ENCODE results near the gene CTNNA1.
"Not testable (repeated sequence)": the region's sequence is repeated elsewhere in the genome, so short reads cannot be mapped to it uniquely, and the experiment has no call there.

CTNNA1 gene

DNA sequence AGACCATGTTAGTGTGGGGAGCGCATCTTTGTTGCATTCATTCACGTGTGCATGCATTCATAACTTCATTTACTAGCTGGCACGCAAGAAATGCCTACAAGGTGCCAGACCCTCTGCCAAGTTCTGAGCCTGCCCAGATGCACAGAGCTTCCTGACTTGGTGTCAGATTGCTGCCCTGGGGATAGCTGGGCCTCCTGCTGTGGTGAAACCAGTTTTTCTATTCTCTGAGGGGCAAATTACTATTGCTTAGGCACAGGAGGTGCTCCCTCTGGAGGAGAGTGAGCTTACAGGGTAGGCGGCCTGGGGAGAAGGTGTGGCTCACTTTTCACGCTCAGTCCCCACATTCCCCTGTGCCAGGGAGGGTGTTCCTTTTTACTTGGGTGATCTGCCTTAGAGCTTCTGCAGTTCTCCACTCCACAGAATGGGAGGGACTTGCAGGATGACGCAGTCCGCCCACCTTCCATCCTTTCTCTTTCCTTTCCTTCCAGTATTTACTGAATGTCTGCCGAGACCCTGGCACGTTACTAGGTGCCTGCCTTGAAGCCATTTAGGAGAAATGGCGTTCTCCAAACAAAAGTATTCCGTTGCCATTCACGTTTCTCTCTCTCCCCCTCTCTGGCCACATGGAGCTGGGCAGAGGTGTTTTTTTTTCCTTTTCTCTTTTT, 27.9 kb upstream of the CTNNA1 start:
- peak in 1 of 2 experiments; percentile 64 for DNase-seq

- peak in 1 of 2 experiments; percentile 4 for DNase-seq
Observed at GRCh38 chr5:138725818-138726416, 27.3 kb upstream of the CTNNA1 start.

DNA sequence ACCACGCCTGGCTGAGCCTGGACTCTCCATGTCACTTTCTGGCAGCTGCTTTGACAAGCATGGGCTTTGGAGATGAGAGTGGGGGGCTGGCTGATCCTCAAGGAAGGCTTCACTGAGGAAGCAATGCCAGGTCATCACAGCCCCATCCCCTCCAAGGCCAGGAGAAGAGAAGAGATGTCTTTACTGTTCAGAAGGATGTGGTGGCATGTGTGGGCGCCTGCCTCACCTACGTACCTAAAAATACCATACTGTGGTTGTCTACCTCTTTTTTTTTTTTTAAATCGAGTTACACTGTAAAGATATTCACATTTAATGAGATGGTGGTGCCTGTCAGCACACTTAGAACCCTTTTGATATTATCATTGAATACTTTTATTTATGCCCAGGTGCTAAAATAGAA, 26.4 kb upstream of the CTNNA1 start:
- DNase-seq = no peak

DNA sequence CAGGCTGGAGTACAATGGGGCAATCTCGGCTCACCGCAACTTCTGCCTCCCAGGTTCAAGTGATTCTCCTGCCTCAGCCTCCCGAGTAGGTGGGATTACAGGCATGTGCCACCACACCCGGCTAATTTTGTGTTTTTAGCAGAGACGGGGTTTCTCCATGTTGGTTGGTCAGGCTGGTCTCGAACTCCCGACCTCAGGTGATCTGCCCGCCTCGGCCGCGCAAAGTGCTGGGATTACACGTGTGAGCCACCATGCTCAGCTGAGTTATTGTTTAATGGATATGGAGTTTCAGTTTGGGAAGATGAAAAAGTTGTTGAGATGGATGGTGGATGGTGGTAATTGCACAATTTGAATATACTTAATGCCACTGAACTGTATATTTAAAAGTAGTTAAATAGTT, 22.7 kb upstream of the CTNNA1 start:
- not testable (repeated sequence) for DNase-seq

DNA sequence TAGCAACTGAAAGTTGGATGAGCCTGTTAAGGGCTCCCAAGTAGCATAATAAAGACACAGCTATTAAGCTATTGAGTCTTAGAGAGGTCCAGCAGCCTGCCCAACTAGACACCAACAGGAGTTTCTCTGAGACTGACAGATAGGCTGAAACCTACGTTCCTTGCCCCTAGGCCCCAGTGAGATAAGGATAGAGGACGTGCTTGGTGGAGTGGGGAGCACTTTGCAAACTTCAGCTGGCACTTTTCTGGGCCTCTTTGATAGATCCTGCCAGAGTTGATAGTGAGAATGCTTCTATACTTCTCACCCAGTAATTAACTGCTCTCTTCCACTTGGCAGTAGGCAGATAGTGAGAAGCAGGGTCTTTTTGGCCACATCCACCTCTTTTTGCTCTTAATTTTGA, 20.8 kb upstream of the CTNNA1 start:
- DNase-seq = no peak

DNA sequence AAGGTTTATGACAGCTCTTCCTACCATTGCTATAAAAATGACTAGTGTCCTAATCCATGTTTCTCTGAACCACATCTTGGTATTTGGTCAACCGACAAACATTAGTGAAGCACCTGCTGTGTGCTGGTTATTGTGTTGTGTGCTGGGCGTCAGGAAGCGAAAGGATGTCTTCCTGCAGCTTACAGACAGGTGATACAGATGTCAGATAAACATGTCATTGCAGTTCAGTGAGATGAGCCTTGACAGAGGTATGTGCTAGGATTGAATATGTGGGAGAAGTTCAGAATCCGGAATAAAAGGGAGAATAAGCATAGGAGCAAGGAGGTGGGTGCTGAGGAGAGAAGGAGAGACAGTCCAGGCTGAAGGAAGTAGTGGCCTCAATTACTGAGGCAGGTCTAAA, 20.3 kb upstream of the CTNNA1 start:
- no peak for DNase-seq

GRCh38 chr5:138733509-138733908, 19.7 kb upstream of the CTNNA1 start:
- no peak for DNase-seq

- DNase-seq = peak in 1 of 2 experiments; percentile 31
Observed at GRCh38 chr5:138736293-138736692, 16.9 kb upstream of the CTNNA1 start.

GRCh38 chr5:138737494-138738265, 15.5 kb upstream of the CTNNA1 start:
- no peak for DNase-seq

DNA sequence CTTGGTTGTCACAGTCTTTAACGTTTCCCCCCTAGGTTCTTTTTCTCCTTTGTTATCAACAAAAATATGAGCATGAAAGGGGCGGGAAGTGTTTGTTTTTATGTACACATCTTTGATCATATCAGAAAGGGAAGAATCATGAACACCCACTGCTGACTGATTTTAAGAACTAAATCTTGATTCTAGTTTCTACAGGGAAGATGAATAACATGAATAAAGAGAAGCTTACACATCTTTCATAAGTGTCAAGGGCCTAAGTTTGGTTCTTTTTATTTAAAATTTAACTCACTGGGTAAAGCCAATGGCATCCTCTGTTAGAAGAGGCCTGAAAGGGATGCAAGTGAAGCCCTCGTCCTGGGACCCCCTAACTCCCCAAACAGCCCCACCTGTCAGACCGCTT, 14.8 kb upstream of the CTNNA1 start:
- no peak for DNase-seq

- DNase-seq = no peak
Observed at GRCh38 chr5:138739938-138740337, 13.3 kb upstream of the CTNNA1 start.

DNA sequence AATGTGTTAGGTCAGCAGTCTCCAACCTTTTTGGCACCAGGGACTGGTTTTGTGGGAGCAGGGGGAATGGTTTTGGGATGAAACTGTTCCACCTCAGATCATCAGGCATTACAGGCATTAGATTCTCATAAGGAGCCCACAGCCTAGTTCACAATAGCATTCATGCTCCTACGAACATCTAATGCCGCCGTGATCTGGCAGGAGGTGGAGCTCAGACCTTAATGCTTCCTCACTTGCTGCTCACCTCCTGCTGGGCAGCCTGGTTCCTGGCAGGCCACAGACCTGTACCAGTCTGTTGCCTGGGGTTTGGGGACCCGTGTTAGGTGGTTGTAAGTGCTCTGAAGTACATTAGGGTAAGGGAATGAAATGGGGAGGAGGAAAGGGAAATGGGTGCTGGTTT, 9.7 kb upstream of the CTNNA1 start:
- DNase-seq = no peak

GRCh38 chr5:138745268-138745667, 8.0 kb upstream of the CTNNA1 start:
- DNase-seq = no peak

DNA sequence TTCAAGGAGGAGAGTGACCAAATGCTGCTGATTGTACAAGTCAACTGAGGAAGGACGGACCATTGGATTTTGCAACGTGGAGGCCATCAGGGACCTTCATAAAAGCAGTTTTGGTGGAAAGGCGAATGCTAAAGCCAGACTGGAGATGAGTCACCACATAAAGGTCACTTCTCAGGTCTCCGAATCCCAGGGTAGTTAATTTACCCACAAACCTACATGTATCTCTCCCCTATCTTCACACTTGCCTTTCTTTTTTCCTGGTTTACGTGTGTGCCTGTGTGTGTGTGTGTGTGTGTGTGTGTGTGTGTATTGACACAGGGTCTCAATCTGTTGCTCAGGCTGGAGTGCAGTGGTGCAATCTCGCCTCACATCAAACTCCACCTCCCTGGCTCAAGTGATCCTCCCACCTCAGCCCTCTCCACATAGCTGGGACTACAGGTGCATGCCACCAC, 4.6 kb upstream of the CTNNA1 start:
- no peak for DNase-seq

GRCh38 chr5:138751344-138751743, 1.9 kb upstream of the CTNNA1 start:
- not testable (repeated sequence) for DNase-seq

DNA sequence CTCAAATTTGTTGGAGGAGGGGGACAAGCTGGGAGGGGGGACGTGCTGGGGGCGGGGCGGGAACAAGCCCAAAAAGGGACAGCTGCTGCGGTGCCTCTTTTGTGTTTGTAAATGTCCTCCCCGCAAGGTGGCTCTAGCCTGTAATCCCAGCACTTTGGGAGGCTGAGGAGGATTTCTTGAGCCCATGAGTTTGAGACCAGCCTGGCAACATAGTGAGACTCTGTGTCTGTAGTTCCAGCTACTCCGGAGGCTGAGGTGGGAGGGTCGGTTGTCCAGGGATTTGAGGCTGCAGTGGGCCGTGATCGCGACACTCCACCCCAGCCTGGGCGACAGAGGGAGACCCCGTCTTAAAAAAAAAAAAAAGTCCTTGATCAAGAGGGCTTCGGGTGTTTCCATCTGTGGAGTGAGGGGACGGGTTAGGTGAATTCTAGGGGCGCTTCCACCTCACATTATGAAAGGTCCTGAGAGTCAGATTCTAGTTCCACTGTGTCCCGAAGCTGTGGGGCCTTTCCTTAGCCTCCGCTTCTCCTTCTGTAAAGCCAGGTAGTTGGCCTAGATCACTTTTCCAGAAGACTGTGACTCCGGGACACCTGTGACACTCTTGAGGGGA, 779 bp upstream of the CTNNA1 start:
- peak; percentile 46 to 74 for DNase-seq

- peak in 1 of 2 experiments; percentile 32 for DNase-seq
Observed at GRCh38 chr5:138753794-138754698, 821 bp downstream of the CTNNA1 start.

DNA sequence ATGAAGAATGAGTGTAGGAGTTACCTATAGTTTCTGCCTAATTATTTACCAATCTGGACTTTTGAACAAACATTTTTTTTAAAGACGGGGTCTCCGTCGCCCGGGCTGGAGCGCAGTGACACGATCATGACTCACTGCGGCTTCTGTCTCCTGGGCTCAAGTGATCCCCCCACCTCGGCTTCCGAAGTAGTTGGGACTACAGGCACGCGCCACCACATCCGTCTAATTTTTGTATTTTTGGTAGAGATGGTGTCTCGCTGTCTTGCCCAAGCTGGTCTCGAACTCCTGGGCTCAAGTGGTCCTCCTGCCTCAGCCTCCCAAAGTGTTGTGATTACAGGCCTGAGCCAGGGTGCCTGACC, 1.5 kb downstream of the CTNNA1 start:
- DNase-seq = no peak

DNA sequence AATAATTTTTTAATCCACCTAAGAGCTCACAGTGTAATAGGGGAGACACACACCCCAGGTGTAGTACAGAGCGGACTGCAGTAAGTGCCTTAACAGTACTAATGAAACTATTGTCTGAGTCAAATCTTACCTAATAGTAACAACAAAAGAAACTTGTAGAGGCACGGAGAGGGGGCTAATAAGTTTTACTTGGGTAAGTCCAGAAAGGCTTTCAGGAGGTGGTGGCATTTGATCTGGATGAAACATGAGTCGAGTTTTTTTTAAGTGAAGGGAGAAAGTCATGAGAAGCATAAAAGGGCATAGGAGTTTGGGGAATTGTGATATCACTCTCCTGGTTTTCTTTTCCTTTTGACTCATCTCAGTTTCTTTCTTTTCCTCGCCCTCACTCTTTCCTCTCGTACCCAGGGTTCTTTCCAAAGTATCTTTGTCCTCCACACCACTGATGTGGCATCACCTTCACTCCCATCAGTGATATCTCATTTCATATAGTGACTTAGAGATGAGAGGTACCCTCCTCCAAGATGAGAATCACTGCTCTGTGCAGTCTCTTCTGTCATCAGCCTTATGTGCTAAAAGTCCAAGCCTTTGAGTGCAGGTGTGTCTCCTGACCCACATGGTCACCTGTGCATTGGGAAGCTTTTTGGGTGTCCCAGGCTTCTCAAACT, 2.0 kb downstream of the CTNNA1 start:
- DNase-seq = no peak

GRCh38 chr5:138757061-138757776, 4.0 kb downstream of the CTNNA1 start:
- no peak for DNase-seq

- DNase-seq = no peak
Observed at GRCh38 chr5:138760448-138761110, 7.4 kb downstream of the CTNNA1 start.

Data from NCI-H524 (cell line).